Body of pancreas (tissue), 4 donors: ENCODE data around the gene MAMSTR.

Experiments used
- POLR2A ChIP-seq, 3 donors: fragments of 450-650 bp; IDR thresholded peaks; one replicate each; pipeline ENCODE4 v1.6.1; 2016; ENCODE audit warnings: antibody characterized with exemption in 3 of 3, mild to moderate bottlenecking in 2 of 3
- TF ChIP-seq, protein P1 (sequence below), 7 experiments: fragments of 450-650 bp in 4 of 7; fragments of 200-600 bp in 3 of 7; sonication (generic) in 3 of 7; IDR thresholded peaks; one replicate each; pipeline ENCODE4 v1.5.1; 2016 to 2019; ENCODE audit warnings: antibody characterized with exemption in 7 of 7

DNA sequence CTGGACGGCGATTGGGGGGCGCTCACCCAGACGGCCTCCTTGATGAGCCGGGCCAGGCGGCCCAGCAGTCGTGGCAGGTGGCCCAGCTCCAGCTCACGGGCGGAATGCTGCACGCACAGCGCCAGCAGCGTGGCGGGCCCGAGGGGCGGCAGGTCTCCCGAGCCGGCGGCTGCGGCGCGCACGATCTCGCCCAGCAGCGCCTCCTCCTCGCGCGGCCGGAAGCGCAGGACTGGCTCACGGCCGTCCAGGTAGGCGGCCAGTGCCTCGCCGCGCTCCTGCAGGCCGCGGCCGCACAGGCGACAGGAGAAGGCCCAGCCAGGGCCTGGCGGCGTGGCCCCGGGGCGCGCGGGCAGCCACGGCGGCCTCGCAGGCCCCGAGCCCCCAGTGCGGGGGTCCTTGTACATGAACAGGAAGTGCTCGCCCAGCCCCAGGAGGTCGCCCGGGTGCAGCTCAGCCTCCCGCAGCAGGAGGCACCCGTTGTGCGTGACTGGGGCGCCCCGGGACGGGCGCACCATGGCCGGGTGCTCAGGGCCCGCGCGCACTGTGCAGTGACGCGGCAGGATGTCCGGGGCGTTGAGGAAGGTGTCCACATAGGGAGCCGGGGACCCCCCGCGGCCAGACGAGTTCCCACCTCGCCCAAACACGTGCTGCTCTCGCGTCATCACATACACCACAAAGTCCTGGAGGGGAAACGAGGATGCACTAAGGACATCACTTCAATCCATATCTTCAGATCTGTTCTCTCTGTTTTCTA, 9.6 kb upstream of the MAMSTR start:
- TF ChIP-seq, protein P1, sequence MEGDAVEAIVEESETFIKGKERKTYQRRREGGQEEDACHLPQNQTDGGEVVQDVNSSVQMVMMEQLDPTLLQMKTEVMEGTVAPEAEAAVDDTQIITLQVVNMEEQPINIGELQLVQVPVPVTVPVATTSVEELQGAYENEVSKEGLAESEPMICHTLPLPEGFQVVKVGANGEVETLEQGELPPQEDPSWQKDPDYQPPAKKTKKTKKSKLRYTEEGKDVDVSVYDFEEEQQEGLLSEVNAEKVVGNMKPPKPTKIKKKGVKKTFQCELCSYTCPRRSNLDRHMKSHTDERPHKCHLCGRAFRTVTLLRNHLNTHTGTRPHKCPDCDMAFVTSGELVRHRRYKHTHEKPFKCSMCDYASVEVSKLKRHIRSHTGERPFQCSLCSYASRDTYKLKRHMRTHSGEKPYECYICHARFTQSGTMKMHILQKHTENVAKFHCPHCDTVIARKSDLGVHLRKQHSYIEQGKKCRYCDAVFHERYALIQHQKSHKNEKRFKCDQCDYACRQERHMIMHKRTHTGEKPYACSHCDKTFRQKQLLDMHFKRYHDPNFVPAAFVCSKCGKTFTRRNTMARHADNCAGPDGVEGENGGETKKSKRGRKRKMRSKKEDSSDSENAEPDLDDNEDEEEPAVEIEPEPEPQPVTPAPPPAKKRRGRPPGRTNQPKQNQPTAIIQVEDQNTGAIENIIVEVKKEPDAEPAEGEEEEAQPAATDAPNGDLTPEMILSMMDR (IDR thresholded peaks at IDR 0.05), result no peak
- no peak for TF ChIP-seq POLR2A (IDR thresholded peaks at IDR 0.05)
